DOHH2 (cell line): Measurements from ENCODE around the gene MBD1.

ENCODE experiments used
- H3F3A ChIP-seq: fragments of 200-600 bp; sonication (generic), shearing (Covaris generic); 2 replicates; pipeline ENCODE4 v1.6.0; 2016; ENCODE audit warnings: antibody characterized with exemption, mild to moderate bottlenecking; ENCODE audit not compliant: control insufficient read depth, insufficient read depth
- H3K27ac ChIP-seq: fragments of 200-600 bp; sonication (generic); 2 replicates; pipeline ENCODE4 v1.5.1; 2014; ENCODE audit warnings: low read depth, mild to moderate bottlenecking, low read length, moderate library complexity
- H3K27me3 ChIP-seq: fragments of 200-600 bp; sonication (generic); 2 replicates; pipeline ENCODE4 v1.6.1; 2014; ENCODE audit warnings: mild to moderate bottlenecking, low read length, mixed read lengths; ENCODE audit not compliant: control insufficient read depth
- H3K36me3 ChIP-seq: fragments of 200-600 bp; sonication (generic); 2 replicates; pipeline ENCODE4 v1.6.1; 2014; ENCODE audit warnings: mild to moderate bottlenecking, low read length, moderate library complexity, mixed read lengths; ENCODE audit not compliant: control insufficient read depth
- H3K4me1 ChIP-seq: fragments of 200-600 bp; sonication (generic); 2 replicates; pipeline ENCODE4 v1.6.1; 2014; ENCODE audit warnings: mild to moderate bottlenecking, low read length, mixed read lengths; ENCODE audit not compliant: control insufficient read depth
- H3K4me2 ChIP-seq: fragments of 200-600 bp; sonication (generic); 2 replicates; pipeline ENCODE4 v1.6.0; 2014; ENCODE audit warnings: mild to moderate bottlenecking, low read length, moderate library complexity
- H3K4me3 ChIP-seq: fragments of 200-600 bp; sonication (generic); 2 replicates; pipeline ENCODE4 v1.5.1; 2014; ENCODE audit warnings: mild to moderate bottlenecking, low read length, mixed read lengths
- H3K79me2 ChIP-seq: fragments of 200-600 bp; sonication (generic); 2 replicates; pipeline ENCODE4 v1.6.1; 2014; ENCODE audit warnings: mild to moderate bottlenecking, low read length, mixed read lengths; ENCODE audit not compliant: control insufficient read depth
- H3K9me2 ChIP-seq: fragments of 200-600 bp; sonication (generic); replicated peaks from 2 replicates; pipeline ENCODE4 v1.6.1; 2014; ENCODE audit warnings: mild to moderate bottlenecking, low read length, mixed read lengths; ENCODE audit not compliant: control insufficient read depth
- H3K9me3 ChIP-seq: fragments of 200-600 bp; sonication (generic); 2 replicates; pipeline ENCODE4 v1.6.1; 2014; ENCODE audit warnings: antibody characterized with exemption, low read length, mixed read lengths; ENCODE audit not compliant: control insufficient read depth, insufficient read depth
- H4K20me1 ChIP-seq: fragments of 200-600 bp; sonication (generic); 2 replicates; pipeline ENCODE4 v1.6.0; 2014; ENCODE audit warnings: low read depth, mild to moderate bottlenecking, antibody characterized with exemption, low read length, moderate library complexity; ENCODE audit not compliant: control insufficient read depth, insufficient read depth
- EZH2phosphoT487 ChIP-seq: fragments of 200-600 bp; sonication (generic); IDR thresholded peaks from 2 replicates; pipeline ENCODE4 v1.6.1; 2017; ENCODE audit warnings: borderline replicate concordance, mild to moderate bottlenecking, antibody characterized with exemption, low read length, moderate library complexity, mixed read lengths
- TF ChIP-seq, protein P1 (sequence below): fragments of 200-600 bp; sonication (generic); IDR thresholded peaks from one replicate; pipeline ENCODE4 v1.5.1; 2014; ENCODE audit warnings: antibody characterized with exemption, mild to moderate bottlenecking, low read depth, low read length; ENCODE audit not compliant: poor library complexity, severe bottlenecking

MBD1 gene

DNA sequence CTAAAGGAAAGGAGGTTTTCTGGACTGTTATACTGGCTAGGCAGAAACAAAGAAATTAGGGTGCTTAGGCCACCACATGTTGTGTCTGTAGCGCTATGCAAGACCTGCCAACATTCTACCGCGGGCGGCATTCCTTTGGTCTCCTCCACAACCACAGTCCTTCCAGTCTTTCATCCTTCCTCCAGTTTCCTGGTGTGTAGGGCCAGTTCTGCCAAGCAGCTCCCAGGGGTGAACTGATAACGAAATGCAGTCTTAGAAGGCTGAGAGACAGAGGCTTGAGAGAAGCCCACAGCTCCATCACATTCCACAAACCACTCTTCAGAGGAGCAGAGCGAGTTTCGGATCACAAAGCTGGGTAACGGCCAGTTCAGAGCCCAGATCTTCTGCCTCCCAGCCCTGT is 25.6 kb upstream of the MBD1 start:
- peak overlapping the region; percentile 75 for H3K4me3 ChIP-seq
- H3K9me2 ChIP-seq: no peaks in the 10 kb centered on the region
- H3K4me1 ChIP-seq: peaks cover 25% of the 10 kb centered on the region
- H3F3A ChIP-seq: no peaks in the 10 kb centered on the region
- H4K20me1 ChIP-seq: no peaks in the 10 kb centered on the region
- TF ChIP-seq, protein P1, sequence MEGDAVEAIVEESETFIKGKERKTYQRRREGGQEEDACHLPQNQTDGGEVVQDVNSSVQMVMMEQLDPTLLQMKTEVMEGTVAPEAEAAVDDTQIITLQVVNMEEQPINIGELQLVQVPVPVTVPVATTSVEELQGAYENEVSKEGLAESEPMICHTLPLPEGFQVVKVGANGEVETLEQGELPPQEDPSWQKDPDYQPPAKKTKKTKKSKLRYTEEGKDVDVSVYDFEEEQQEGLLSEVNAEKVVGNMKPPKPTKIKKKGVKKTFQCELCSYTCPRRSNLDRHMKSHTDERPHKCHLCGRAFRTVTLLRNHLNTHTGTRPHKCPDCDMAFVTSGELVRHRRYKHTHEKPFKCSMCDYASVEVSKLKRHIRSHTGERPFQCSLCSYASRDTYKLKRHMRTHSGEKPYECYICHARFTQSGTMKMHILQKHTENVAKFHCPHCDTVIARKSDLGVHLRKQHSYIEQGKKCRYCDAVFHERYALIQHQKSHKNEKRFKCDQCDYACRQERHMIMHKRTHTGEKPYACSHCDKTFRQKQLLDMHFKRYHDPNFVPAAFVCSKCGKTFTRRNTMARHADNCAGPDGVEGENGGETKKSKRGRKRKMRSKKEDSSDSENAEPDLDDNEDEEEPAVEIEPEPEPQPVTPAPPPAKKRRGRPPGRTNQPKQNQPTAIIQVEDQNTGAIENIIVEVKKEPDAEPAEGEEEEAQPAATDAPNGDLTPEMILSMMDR: no peak
- no peak for TF ChIP-seq EZH2phosphoT487
- H3K4me2 ChIP-seq: peak overlapping the region; percentile 86
- no peaks in the 10 kb centered on the region for H3K36me3 ChIP-seq
- no peak overlapping the region for H3K27ac ChIP-seq
- no peaks in the 10 kb centered on the region for H3K79me2 ChIP-seq
- peaks cover 5% of the 10 kb centered on the region; the same call in 1 of the 2 replicates for H3K9me3 ChIP-seq
- H3K27me3 ChIP-seq: no peaks in the 10 kb centered on the region

DNA sequence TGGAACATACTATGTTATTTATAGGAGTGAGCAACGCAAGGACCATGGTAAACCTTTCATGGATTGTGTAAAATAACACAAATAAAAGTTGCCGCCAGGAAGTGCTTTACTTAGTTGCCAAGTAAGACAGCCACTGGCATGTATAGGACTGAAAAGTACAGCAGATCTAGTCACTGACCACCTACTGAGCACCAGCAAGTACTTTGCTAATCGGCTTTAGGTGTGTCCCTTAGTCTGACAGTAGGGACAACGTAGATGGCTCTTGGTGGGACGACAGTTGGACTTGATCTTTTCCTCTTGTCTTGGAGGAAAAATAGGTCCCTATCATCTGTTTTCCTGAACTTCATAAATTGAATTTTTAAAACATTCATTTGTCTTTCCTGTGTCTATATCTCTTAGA is 19.8 kb upstream of the MBD1 start:
- Histone ChIP-seq H3K36me3 (no peaks in the 10 kb centered on the region), H3F3A (no peaks in the 10 kb centered on the region), H3K27me3 (no peaks in the 10 kb centered on the region), H4K20me1 (no peaks in the 10 kb centered on the region), H3K9me2 (no peaks in the 10 kb centered on the region), H3K4me3 (no peak overlapping the region), H3K79me2 (no peaks in the 10 kb centered on the region), H3K9me3 (peaks cover 5% of the 10 kb centered on the region; the same call in 1 of the 2 replicates), H3K27ac (no peak overlapping the region), H3K4me2 (no peak overlapping the region), H3K4me1 (peaks cover 12% of the 10 kb centered on the region)
- no peak for TF ChIP-seq EZH2phosphoT487
- TF ChIP-seq, protein P1: no peak

DNA sequence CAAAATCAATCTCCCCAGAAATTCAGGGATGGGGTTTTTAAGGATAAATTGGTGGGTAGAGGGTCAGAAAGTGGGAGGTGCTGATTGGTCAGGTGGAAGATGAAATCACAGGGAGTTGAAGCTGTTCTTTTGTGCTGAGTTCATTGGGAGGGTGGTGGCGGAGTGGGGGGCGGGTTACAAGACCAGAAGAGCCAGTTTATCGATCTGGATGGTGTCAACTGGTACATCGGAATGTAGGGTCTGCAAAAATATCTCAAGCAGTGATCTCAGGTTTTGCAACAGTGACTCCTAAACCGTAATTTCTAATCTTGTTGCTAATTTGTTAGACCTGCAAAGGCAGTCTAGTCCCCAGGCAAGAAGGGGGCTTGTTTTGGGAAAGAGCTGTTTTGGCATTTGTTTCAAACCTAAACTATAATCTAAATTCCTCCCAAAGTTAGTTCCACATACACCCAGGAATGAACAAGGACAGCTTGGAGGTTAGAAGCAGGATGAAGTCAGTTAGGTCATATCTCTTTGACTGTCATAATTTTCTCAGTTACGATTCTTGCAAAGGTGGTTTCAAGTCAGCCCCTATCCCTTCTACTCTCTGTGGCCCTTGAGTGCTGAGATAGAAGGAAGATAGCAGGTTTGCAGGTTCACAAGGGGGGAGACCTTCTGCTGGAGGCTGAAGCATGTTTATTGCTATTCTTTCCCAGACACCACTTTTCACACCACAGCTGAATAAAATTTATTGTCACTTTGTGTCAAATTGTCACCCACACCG is 18.5 kb upstream of the MBD1 start:
- Histone ChIP-seq H3K4me1 (peaks cover 12% of the 10 kb centered on the region), H3K4me2 (no peak overlapping the region), H3K4me3 (no peak overlapping the region), H3K27me3 (no peaks in the 10 kb centered on the region), H4K20me1 (no peaks in the 10 kb centered on the region), H3K36me3 (no peaks in the 10 kb centered on the region), H3K9me3 (no peaks in the 10 kb centered on the region), H3K9me2 (no peaks in the 10 kb centered on the region), H3K79me2 (no peaks in the 10 kb centered on the region), H3F3A (no peaks in the 10 kb centered on the region), H3K27ac (no peak overlapping the region)
- TF ChIP-seq, protein P1: no peak
- no peak for TF ChIP-seq EZH2phosphoT487
